ENCODE measurements around the gene TXNDC2.

GRCh38 chr18:9924371-9924943 lies 38.7 kb downstream of the TXNDC2 start:
- TF ChIP-seq CTCF (IDR thresholded peaks at IDR 0.05; ENCODE audit: low read length) (no peak), EZH2 (optimal IDR thresholded peaks at IDR 0.05; ENCODE audit: low read depth, low read length) (no peak), EZH2phosphoT487 (IDR thresholded peaks at IDR 0.05; ENCODE audit: low read length) (no peak)
